ENCODE measurements around the gene TGFBR2. TPM values are rescaled to one million over a fixed set of nuclear protein-coding genes. Genes with fewer than 3 reads are reported as not detected.

Gene TGFBR2
- polyA plus RNA-seq, 1 donor (not counting 4 experiments of a cell fraction or from before 2014, with no cell fraction given), result 303 TPM

DNA sequence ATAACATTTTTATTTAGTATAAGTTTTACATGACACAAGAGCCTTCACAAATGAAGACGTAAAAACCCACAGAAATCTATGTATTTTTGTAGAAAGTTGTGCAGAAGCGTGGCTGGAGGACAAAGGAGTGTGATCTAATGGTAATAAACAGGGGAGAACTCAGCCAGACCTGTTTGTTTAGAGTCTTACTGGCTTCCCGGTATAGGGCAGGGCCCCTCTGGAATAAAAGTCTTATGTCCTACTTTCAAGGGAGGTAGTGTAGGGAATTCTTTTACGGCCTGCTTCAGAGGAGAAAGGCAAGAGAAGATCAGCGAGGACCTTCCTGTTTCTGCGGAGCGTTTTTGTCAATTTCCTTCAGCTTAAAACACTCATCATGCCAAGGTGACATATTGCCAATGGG is 103.6 kb downstream of the TGFBR2 start:
- H3K4me3 ChIP-seq (ENCODE audit: control insufficient read depth in 2 of 3, extremely low read depth in 1 of 3, insufficient read depth in 2 of 3, low read depth in 1 of 3, low read length in 3 of 3), result no peak overlapping the region
- DNase-seq (ENCODE audit: low read depth, low spot score) (no peak), FAIRE-seq (no peak)
- no peaks in the 10 kb centered on the region for H3K79me2 ChIP-seq (ENCODE audit: control insufficient read depth, insufficient read depth, low read length)
- no peak overlapping the region for H2AFZ ChIP-seq (ENCODE audit: control insufficient read depth, low read length)
- H3K9me3 ChIP-seq (ENCODE audit: control insufficient read depth, low read depth, low read length), result no peaks in the 10 kb centered on the region
- no peak overlapping the region for H3K4me2 ChIP-seq (ENCODE audit: control insufficient read depth, extremely low read depth, insufficient read depth, low read depth, low read length)
- H3K27ac ChIP-seq (ENCODE audit: control insufficient read depth, insufficient read depth, low read length), result no peak overlapping the region
- TF ChIP-seq, protein P1, sequence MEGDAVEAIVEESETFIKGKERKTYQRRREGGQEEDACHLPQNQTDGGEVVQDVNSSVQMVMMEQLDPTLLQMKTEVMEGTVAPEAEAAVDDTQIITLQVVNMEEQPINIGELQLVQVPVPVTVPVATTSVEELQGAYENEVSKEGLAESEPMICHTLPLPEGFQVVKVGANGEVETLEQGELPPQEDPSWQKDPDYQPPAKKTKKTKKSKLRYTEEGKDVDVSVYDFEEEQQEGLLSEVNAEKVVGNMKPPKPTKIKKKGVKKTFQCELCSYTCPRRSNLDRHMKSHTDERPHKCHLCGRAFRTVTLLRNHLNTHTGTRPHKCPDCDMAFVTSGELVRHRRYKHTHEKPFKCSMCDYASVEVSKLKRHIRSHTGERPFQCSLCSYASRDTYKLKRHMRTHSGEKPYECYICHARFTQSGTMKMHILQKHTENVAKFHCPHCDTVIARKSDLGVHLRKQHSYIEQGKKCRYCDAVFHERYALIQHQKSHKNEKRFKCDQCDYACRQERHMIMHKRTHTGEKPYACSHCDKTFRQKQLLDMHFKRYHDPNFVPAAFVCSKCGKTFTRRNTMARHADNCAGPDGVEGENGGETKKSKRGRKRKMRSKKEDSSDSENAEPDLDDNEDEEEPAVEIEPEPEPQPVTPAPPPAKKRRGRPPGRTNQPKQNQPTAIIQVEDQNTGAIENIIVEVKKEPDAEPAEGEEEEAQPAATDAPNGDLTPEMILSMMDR (optimal IDR thresholded peaks at IDR 0.05 in 1 of 3, IDR thresholded peaks at IDR 0.05 in 1 of 3, conservative IDR thresholded peaks at IDR 0.05 in 1 of 3; ENCODE audit: extremely low read depth in 1 of 3, insufficient read depth in 2 of 3, low read length in 3 of 3), result no peak
- TF ChIP-seq EZH2 (IDR thresholded peaks at IDR 0.05; ENCODE audit: low read length), result no peak
- no peaks in the 10 kb centered on the region for H3K9me1 ChIP-seq (ENCODE audit: control insufficient read depth, extremely low read depth, insufficient read depth, low read length)
- H3K36me3 ChIP-seq (ENCODE audit: control insufficient read depth in 2 of 2, extremely low read depth in 1 of 2, insufficient read depth in 2 of 2, low read length in 2 of 2), result no peaks in the 10 kb centered on the region
- dilution Hi-C loops (cut with MboI; ENCODE audit: extremely low pct_ligation_motif_present, low sequenced_read_pairs), result no loop called here
- H3K9ac ChIP-seq (ENCODE audit: control insufficient read depth, extremely low read depth, insufficient read depth, low read length), result no peak overlapping the region
- H3K4me1 ChIP-seq (ENCODE audit: control insufficient read depth, extremely low read depth, insufficient read depth, low read length), result peaks cover 2% of the 10 kb centered on the region
- H4K20me1 ChIP-seq (ENCODE audit: control insufficient read depth, extremely low read depth, insufficient read depth, low read length), result no peaks in the 10 kb centered on the region
- no peaks in the 10 kb centered on the region for H3K27me3 ChIP-seq (ENCODE audit: control insufficient read depth, extremely low read depth, insufficient read depth, low read length)

DNA sequence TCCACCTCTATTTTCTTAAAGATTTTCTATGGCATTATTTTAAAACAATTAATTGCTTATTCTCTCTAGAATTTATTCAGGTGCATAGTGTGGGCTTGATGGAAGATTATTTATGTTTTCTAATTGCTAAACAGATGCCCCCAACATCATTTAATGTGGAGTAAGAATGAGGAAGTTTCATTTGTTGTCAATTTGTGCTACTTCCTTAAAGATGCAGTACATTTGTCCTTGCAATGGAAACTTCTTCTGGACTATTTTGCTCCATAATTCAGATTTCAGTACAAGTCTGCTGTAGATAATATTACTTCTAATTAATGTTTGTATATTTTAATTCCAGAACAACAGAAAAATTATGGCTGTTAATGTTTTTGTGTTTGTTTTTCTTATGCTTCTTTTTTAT is 104.8 kb downstream of the TGFBR2 start:
- no peak overlapping the region for H3K4me3 ChIP-seq (ENCODE audit: control insufficient read depth in 2 of 3, extremely low read depth in 1 of 3, insufficient read depth in 2 of 3, low read depth in 1 of 3, low read length in 3 of 3)
- no peak overlapping the region for H3K9ac ChIP-seq (ENCODE audit: control insufficient read depth, extremely low read depth, insufficient read depth, low read length)
- dilution Hi-C loops (cut with MboI; ENCODE audit: extremely low pct_ligation_motif_present, low sequenced_read_pairs), result no loop called here
- DNase-seq (ENCODE audit: low read depth, low spot score) (no peak), FAIRE-seq (no peak)
- H3K4me1 ChIP-seq (ENCODE audit: control insufficient read depth, extremely low read depth, insufficient read depth, low read length), result peaks cover 2% of the 10 kb centered on the region
- H3K27me3 ChIP-seq (ENCODE audit: control insufficient read depth, extremely low read depth, insufficient read depth, low read length), result no peaks in the 10 kb centered on the region
- no peaks in the 10 kb centered on the region for H3K36me3 ChIP-seq (ENCODE audit: control insufficient read depth in 2 of 2, extremely low read depth in 1 of 2, insufficient read depth in 2 of 2, low read length in 2 of 2)
- no peak overlapping the region for H2AFZ ChIP-seq (ENCODE audit: control insufficient read depth, low read length)
- H3K9me3 ChIP-seq (ENCODE audit: control insufficient read depth, low read depth, low read length), result no peaks in the 10 kb centered on the region
- TF ChIP-seq, protein P1 (optimal IDR thresholded peaks at IDR 0.05 in 1 of 3, IDR thresholded peaks at IDR 0.05 in 1 of 3, conservative IDR thresholded peaks at IDR 0.05 in 1 of 3; ENCODE audit: extremely low read depth in 1 of 3, insufficient read depth in 2 of 3, low read length in 3 of 3), result no peak
- TF ChIP-seq EZH2 (IDR thresholded peaks at IDR 0.05; ENCODE audit: low read length), result no peak
- no peaks in the 10 kb centered on the region for H3K79me2 ChIP-seq (ENCODE audit: control insufficient read depth, insufficient read depth, low read length)
- no peaks in the 10 kb centered on the region for H4K20me1 ChIP-seq (ENCODE audit: control insufficient read depth, extremely low read depth, insufficient read depth, low read length)
- no peak overlapping the region for H3K27ac ChIP-seq (ENCODE audit: control insufficient read depth, insufficient read depth, low read length)
- no peaks in the 10 kb centered on the region for H3K9me1 ChIP-seq (ENCODE audit: control insufficient read depth, extremely low read depth, insufficient read depth, low read length)
- H3K4me2 ChIP-seq (ENCODE audit: control insufficient read depth, extremely low read depth, insufficient read depth, low read depth, low read length), result no peak overlapping the region

Data from keratinocyte (primary cell).